HepG2 (cell line): ENCODE measurements around the gene MRPL42. TPM values are rescaled to one million over a fixed set of nuclear protein-coding genes. Genes with fewer than 3 reads are reported as not detected.

Experiments used
- ARID4A ChIP-seq: sonication (generic); formaldehyde crosslinking; IDR thresholded peaks from 2 replicates; pipeline ENCODE4 v1.5.0; 2020; ENCODE audit warnings: mild to moderate bottlenecking, missing genetic modification reagents, borderline replicate concordance
- FOXK1 ChIP-seq: sonication (generic); formaldehyde crosslinking; IDR thresholded peaks from 2 replicates; pipeline ENCODE4 v1.4.0; 2020; ENCODE audit warnings: low read depth, missing genetic modification reagents, borderline replicate concordance
- GTF3A ChIP-seq: sonication (generic); formaldehyde crosslinking; conservative IDR thresholded peaks from 2 replicates; pipeline ENCODE4 v1.4.0; 2020; ENCODE audit warnings: mild to moderate bottlenecking, missing genetic modification reagents
- HOXA9 ChIP-seq: sonication (generic); formaldehyde crosslinking; IDR thresholded peaks from 2 replicates; pipeline ENCODE4 v1.8.1; 2022; ENCODE audit warnings: missing genetic modification reagents, mild to moderate bottlenecking, moderate library complexity, borderline replicate concordance
- KDM2A ChIP-seq: sonication (generic); formaldehyde crosslinking; IDR thresholded peaks from 2 replicates; pipeline ENCODE4 v1.4.0; 2020; ENCODE audit warnings: low read depth, missing genetic modification reagents, borderline replicate concordance
- SALL2 ChIP-seq: sonication (generic); formaldehyde crosslinking; IDR thresholded peaks from 2 replicates; pipeline ENCODE4 v1.8.1; 2023; ENCODE audit warnings: mild to moderate bottlenecking, missing genetic modification reagents, inconsistent platforms
- SMAD9 ChIP-seq: sonication (generic); formaldehyde crosslinking; IDR thresholded peaks from 2 replicates; pipeline ENCODE4 v1.5.1; 2020; ENCODE audit warnings: mild to moderate bottlenecking, missing genetic modification reagents
- SNRNP70 ChIP-seq: fragments of 200-400 bp; formaldehyde crosslinking; IDR thresholded peaks from 2 replicates; pipeline ENCODE4 v1.6.1; 2017; ENCODE audit warnings: mild to moderate bottlenecking, low read depth, low read length, moderate library complexity
- TCF7L2 ChIP-seq: IDR thresholded peaks from 2 replicates; pipeline ENCODE4 v1.6.1; 2011; ENCODE audit warnings: mild to moderate bottlenecking, low read depth, low read length, moderate library complexity
- ZC3H13 ChIP-seq: sonication (generic); formaldehyde crosslinking; IDR thresholded peaks from 2 replicates; pipeline ENCODE4 v1.8.1; 2023; ENCODE audit warnings: mild to moderate bottlenecking, missing genetic modification reagents, moderate library complexity
- ZMYM3 ChIP-seq: sonication (generic); formaldehyde crosslinking; IDR thresholded peaks from 2 replicates; pipeline ENCODE4 v1.5.1; 2020; ENCODE audit warnings: mild to moderate bottlenecking, missing genetic modification reagents
- ZNF441 ChIP-seq: sonication (generic); formaldehyde crosslinking; IDR thresholded peaks from 2 replicates; pipeline ENCODE4 v1.7.0; 2021; ENCODE audit warnings: missing genetic modification reagents, borderline replicate concordance
- ZNF678 ChIP-seq: sonication (generic); formaldehyde crosslinking; IDR thresholded peaks from 2 replicates; pipeline ENCODE4 v1.4.0; 2020; ENCODE audit warnings: mild to moderate bottlenecking, missing genetic modification reagents
- ZNF775 ChIP-seq: sonication (generic); formaldehyde crosslinking; IDR thresholded peaks from 2 replicates; pipeline ENCODE4 v1.4.0; 2020; ENCODE audit warnings: missing genetic modification reagents, mild to moderate bottlenecking, moderate library complexity, borderline replicate concordance
- ZNF800 ChIP-seq: sonication (generic); formaldehyde crosslinking; IDR thresholded peaks from 2 replicates; pipeline ENCODE4 v1.4.0; 2020; ENCODE audit warnings: missing genetic modification reagents
- polyA plus RNA-seq, 8 experiments: library from polyadenylated mRNA; depleted of rRNA in 3 of 8; stranded (reverse) in 7 of 8; unstranded in 1 of 8; fragments of >200 nt; fragmentation: Illumina TruSeq in 4 of 8; extraction: Trizol in 4 of 8; gene quantifications; 2 replicates each; pipeline versions ENCODE4 v1.2.1 to v1.2.3, GENCODE V29; 2011 to 2016; ENCODE audit warnings: low read depth in 4 of 8, missing spikeins in 1 of 8, mixed read lengths in 1 of 8; ENCODE audit not compliant: insufficient read depth in 1 of 8
- total RNA-seq, 5 experiments: library from RNA; depleted of rRNA; stranded (reverse); fragments of >200 nt; fragmentation: Illumina TruSeq; extraction: Trizol; gene quantifications; 2 replicates each; pipeline ENCODE4 v1.2.3, GENCODE V29; 2016; ENCODE audit warnings: low read depth in 1 of 5
- TF ChIP-seq, protein P1 (sequence below): sonication (generic); formaldehyde crosslinking; IDR thresholded peaks from 2 replicates; pipeline ENCODE4 v1.4.0; 2020; ENCODE audit warnings: mild to moderate bottlenecking, missing genetic modification reagents, borderline replicate concordance
- TF ChIP-seq, protein P2 (sequence below): sonication (generic); formaldehyde crosslinking; IDR thresholded peaks from 2 replicates; pipeline ENCODE4 v1.5.0; 2020; ENCODE audit warnings: missing genetic modification reagents

The MRPL42 gene
- total and polyA plus RNA-seq, 2 of the 13 experiments (the other 11 are each of a cell fraction or from before 2014, with no cell fraction given) = 93.3 to 148 TPM

DNA sequence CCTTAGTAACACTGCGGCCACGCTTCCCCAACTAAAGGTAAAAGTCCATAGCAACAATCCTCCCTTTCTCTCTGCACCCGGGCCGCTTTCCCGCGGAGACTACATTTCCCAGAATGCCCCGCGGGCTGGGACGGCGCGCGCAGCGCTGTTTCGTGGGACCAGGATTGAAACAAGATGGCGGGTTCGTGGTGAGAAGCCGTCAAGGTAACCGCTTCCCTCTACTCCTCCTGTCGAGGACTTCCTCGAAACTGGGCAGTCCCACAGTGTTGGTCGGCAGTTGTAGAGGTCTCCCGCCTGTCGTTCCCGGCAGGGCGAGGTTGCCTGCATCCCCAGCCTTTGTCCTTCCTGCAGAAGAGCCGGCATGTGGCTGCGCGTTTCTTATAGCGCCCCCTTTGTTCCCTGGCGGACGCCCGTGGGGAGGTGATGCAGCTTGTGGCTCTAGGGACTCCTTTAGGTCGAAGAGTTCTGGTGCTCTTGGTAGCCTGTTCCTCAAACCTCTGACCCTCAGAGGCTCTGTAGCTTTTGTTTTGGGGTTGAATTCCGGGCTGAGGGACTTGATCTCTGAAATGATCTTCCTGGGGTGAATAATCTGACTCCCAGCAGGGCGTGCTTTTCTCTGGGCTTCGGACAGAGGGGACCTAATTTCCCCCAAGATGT, at the start of gene MRPL42 (continued):
- TF ChIP-seq, protein P1, sequence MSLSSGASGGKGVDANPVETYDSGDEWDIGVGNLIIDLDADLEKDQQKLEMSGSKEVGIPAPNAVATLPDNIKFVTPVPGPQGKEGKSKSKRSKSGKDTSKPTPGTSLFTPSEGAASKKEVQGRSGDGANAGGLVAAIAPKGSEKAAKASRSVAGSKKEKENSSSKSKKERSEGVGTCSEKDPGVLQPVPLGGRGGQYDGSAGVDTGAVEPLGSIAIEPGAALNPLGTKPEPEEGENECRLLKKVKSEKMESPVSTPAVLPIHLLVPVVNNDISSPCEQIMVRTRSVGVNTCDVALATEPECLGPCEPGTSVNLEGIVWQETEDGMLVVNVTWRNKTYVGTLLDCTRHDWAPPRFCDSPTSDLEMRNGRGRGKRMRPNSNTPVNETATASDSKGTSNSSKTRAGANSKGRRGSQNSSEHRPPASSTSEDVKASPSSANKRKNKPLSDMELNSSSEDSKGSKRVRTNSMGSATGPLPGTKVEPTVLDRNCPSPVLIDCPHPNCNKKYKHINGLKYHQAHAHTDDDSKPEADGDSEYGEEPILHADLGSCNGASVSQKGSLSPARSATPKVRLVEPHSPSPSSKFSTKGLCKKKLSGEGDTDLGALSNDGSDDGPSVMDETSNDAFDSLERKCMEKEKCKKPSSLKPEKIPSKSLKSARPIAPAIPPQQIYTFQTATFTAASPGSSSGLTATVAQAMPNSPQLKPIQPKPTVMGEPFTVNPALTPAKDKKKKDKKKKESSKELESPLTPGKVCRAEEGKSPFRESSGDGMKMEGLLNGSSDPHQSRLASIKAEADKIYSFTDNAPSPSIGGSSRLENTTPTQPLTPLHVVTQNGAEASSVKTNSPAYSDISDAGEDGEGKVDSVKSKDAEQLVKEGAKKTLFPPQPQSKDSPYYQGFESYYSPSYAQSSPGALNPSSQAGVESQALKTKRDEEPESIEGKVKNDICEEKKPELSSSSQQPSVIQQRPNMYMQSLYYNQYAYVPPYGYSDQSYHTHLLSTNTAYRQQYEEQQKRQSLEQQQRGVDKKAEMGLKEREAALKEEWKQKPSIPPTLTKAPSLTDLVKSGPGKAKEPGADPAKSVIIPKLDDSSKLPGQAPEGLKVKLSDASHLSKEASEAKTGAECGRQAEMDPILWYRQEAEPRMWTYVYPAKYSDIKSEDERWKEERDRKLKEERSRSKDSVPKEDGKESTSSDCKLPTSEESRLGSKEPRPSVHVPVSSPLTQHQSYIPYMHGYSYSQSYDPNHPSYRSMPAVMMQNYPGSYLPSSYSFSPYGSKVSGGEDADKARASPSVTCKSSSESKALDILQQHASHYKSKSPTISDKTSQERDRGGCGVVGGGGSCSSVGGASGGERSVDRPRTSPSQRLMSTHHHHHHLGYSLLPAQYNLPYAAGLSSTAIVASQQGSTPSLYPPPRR = no peak
- TF ChIP-seq, protein P2, sequence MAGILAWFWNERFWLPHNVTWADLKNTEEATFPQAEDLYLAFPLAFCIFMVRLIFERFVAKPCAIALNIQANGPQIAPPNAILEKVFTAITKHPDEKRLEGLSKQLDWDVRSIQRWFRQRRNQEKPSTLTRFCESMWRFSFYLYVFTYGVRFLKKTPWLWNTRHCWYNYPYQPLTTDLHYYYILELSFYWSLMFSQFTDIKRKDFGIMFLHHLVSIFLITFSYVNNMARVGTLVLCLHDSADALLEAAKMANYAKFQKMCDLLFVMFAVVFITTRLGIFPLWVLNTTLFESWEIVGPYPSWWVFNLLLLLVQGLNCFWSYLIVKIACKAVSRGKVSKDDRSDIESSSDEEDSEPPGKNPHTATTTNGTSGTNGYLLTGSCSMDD (CRISPR knock-in tag) = no peak
- TF ChIP-seq ZMYM3 (CRISPR knock-in tag) = peak; percentile 72; the same call in 1 of the 2 replicates
- no peak; the same call in 1 of the 2 replicates for TF ChIP-seq ZNF775
- TF ChIP-seq TCF7L2 = no peak
- TF ChIP-seq SALL2 = peak; percentile 80; the same call in 1 of the 2 replicates
- TF ChIP-seq ZNF678 (CRISPR knock-in tag) = no peak
- no peak for TF ChIP-seq ZNF441 (CRISPR knock-in tag)
- peak; percentile 97 for TF ChIP-seq ARID4A (CRISPR knock-in tag)
- peak; percentile 90; the same call in 1 of the 2 replicates for TF ChIP-seq KDM2A (CRISPR knock-in tag)
- TF ChIP-seq SNRNP70 = no peak
- no peak for TF ChIP-seq HOXA9 (CRISPR knock-in tag)
- peak; percentile 57; the same call in 1 of the 2 replicates for TF ChIP-seq FOXK1
- TF ChIP-seq SMAD9 (CRISPR knock-in tag) = 0 out of 2 replicates have a peak, but pooled peaks have one; percentile 78
- TF ChIP-seq ZC3H13 (CRISPR knock-in tag) = no peak
- TF ChIP-seq ZNF800 = no peak
- TF ChIP-seq GTF3A (CRISPR knock-in tag) = no peak
